Omental fat pad (tissue), 4 donors: ENCODE data around the gene TVP23B. TPM values are rescaled to one million over a fixed set of nuclear protein-coding genes. Genes with fewer than 3 reads are reported as not detected.
"Not testable (repeated sequence)": the region's sequence is repeated elsewhere in the genome, so short reads cannot be mapped to it uniquely, and the experiment has no call there.

Experiments
- ATAC-seq: fragments of 150-250 bp; one replicate; pipeline ENCODE4 v1.9.1; 2016; ENCODE audit warnings: mild to moderate bottlenecking, moderate library complexity; ENCODE audit not compliant: low FRiP score
- DNase-seq: peaks from one replicate; pipeline ENCODE4 v3.0.0-alpha.2; 2019; ENCODE audit warnings: low spot score
- total RNA-seq, 4 donors: library from RNA; depleted of rRNA; stranded (reverse); fragments of >200 nt; gene quantifications; one replicate each; pipeline ENCODE4 v1.1.0, GENCODE V29; 2016
- TF ChIP-seq, protein P1 (sequence below), 3 donors: fragments of 450-650 bp; IDR thresholded peaks; one replicate each; pipeline ENCODE4 v1.5.1; 2016 to 2017; ENCODE audit warnings: antibody characterized with exemption in 3 of 3, mild to moderate bottlenecking in 3 of 3, moderate library complexity in 2 of 3

Gene TVP23B
- total RNA-seq, 4 donors from 2014 or later: 28.4 to 42.2 (median 40.9) TPM

DNA sequence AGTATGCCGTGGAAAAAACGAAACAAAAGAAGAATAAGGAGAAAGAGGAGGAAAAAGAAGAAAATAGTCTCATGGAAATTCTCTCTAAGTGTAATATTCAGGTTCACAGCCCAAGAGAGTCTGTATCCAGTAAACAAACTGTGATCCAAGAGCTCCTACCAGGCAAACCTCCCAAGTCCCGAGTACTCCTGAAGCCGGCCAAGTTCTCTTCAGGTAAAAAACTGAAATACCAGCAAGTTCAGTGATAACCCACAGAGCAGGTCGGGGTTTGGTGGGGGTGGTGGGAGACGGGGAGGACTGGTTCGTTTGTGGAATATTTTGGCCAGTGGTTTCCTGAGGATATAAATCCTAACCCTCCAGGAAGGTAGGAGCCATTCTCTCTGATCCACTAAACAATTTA, 8.5 kb upstream of the TVP23B start:
- TF ChIP-seq, protein P1, sequence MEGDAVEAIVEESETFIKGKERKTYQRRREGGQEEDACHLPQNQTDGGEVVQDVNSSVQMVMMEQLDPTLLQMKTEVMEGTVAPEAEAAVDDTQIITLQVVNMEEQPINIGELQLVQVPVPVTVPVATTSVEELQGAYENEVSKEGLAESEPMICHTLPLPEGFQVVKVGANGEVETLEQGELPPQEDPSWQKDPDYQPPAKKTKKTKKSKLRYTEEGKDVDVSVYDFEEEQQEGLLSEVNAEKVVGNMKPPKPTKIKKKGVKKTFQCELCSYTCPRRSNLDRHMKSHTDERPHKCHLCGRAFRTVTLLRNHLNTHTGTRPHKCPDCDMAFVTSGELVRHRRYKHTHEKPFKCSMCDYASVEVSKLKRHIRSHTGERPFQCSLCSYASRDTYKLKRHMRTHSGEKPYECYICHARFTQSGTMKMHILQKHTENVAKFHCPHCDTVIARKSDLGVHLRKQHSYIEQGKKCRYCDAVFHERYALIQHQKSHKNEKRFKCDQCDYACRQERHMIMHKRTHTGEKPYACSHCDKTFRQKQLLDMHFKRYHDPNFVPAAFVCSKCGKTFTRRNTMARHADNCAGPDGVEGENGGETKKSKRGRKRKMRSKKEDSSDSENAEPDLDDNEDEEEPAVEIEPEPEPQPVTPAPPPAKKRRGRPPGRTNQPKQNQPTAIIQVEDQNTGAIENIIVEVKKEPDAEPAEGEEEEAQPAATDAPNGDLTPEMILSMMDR (IDR thresholded peaks at IDR 0.05): no peak
- ATAC-seq (no peak), DNase-seq (no peak)

DNA sequence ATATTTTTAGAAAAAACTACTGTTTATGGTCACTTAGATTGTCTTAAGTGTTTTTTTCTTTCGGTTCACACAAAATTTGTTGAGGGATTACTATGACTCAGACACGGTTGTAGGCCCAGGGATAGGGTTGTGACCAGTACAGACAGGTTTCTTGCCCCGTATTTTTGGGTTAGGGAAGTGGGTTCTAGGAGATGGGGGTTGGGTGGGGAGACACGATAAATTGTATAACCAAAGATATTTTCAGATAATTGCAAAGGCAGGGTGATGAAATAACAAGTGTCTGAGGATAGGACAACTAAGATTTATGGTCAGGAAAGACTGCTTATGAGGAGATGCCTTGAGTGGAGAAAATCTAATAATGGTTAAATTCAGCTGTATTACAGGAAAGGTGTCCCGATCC, 822 bp downstream of the TVP23B start:
- DNase-seq: not testable (repeated sequence)

DNA sequence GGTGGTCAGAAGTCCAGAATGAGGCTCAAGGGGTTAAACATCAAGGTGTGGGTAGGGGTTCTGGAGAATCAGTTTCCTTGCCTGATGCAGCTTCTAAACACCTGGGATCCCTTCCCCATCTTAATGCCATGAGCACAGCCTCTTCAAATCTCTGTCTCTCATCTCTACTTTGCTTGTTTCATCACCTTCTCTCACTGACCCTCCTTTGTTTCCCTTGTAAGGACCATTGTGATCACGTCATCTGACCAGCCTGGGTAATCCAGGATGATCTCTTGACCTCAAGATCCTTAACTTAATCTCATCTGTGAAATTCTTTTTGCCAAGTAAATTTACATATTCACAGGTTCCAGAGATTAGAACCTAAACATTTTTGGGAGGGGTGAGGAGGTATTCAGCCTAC, 5.0 kb downstream of the TVP23B start:
- DNase-seq: not testable (repeated sequence)

More for the DNA sequence above, 822 bp downstream of the TVP23B start:
- not testable (repeated sequence) for ATAC-seq

DNA sequence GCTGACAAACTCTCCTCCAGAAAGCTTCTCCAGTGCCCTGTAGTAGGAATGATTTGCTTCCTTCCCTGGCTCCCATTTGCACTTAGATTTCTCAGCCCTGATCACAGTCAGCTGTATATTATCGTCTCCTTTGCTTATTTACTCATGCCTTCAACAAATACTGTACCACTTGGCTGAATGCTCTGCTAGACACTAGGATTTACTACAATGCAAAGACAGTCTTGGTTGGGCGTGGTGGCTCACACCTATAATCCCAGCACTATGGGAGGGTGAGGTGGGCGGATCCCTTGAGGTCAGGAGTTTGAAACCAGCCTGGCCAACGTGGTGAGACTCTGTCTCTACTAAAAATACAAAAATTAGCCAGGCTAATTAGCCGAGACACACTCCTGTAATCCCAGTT, 5.9 kb downstream of the TVP23B start:
- DNase-seq, ATAC-seq: not testable (repeated sequence)

More for the DNA sequence above, 5.0 kb downstream of the TVP23B start:
- ATAC-seq: not testable (repeated sequence)

DNA sequence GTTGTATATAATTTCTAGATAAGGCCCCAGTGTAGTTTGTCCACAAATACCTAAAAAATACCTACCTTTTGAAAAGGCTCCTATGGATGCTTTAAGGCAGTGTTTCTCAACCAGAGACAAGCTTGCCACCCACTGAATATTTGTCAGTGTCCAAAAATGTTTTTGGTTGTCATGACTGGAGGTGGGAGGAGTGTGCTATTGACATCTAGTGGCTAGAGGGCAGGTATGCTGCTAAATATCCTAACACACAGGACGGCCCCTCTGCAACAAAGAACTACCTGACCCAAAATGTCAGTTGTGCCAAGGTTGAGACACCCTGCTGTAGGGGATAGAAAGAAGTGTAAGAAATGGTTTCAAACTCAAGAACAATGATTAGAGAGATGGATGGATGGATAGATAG, 10.4 kb downstream of the TVP23B start:
- ATAC-seq, DNase-seq: not testable (repeated sequence)

DNA sequence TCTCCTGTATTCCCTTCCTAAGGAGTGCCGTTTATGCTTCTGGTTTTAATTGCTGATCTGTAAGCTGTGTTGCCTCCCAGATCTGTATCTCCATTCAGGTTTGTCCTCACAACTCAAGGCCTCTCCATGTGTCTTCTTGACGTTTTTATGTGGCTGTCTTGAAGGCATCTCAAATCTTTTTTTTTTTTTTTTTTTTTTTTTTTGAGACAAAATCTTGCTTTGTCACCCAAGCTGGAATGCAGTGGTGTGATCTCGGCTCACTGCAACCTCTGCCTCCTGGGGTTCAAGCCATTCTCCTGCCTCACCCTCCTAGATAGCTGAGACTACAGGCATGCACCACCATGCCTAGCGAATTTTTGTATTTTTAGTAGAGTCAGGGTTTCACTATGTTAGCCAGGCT, 13.9 kb downstream of the TVP23B start:
- not testable (repeated sequence) for ATAC-seq, DNase-seq

DNA sequence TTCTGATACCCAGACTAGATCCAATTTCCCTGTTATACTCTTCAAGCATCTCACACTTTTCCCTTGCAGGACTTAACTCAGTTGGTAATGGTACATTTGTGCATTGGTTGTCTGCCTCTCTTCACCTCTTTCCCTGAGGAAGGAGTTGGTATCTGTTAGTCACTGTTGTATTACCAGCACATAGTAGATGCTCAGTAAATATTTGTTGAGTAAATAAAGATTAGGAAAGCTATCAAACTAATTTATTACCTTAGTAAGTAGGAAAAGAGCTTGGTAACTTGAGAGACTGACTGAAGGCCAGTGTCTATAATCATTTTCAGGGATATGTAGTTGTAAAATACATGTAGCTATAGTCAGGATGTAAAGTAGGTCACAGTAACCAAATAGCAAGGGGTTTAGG, 15.9 kb downstream of the TVP23B start:
- DNase-seq, ATAC-seq: not testable (repeated sequence)

DNA sequence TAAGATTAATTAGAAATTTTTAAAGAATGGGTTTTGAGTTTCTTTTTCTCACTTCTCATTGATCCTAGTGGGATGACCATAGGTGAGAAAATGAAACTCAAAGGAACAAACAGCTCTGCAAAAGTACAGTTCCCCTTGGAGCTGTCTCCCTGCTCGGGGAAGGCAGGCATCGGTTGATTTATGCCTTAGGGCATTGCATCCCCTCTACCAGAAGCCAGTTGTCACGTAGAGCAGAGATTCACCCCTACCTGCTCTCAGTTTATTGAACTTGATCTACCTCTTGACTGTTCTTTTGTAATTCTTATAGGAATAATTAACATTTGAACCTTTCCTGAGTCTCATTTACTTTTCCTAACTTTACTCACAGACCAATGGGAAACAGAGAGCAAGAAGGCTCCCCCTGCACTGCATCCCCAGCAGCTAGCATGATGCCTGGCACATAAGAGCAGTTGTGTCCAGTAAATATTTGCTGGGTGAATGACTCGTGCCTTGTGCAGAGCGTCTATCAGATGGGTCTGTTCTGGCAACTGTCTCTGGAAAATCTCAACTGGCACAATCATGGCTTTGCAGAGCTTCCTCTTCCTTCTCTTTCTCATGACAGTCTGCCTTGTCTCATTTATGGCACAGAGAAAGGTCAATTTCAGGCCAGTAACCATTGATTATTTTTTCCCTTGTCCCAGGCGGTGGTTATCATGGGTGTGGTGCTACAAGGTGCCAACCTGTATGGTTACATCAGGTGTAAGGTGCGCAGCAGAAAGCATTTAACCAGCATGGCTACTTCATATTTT, 22.7 kb downstream of the TVP23B start:
- DNase-seq, ATAC-seq: not testable (repeated sequence)

DNA sequence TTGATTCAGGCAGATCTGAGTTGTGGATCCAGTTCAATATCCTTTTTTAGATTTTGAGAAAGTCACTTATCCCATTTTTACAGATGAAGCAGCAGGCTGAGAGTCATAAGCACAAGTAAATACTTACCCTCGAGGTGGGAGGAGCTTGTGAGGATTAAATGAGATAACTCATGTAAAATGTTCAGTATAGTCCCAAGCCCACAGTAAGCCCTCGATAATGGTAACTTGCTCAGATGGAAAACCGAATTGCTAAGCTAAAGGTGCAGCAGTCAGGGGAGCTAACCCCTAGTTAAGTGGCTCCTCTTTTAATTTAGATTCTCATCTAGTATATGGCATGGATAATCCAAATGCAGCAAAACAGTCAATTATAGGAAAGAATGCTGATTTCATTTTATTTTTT, 34.9 kb downstream of the TVP23B start:
- ATAC-seq, DNase-seq: not testable (repeated sequence)

DNA sequence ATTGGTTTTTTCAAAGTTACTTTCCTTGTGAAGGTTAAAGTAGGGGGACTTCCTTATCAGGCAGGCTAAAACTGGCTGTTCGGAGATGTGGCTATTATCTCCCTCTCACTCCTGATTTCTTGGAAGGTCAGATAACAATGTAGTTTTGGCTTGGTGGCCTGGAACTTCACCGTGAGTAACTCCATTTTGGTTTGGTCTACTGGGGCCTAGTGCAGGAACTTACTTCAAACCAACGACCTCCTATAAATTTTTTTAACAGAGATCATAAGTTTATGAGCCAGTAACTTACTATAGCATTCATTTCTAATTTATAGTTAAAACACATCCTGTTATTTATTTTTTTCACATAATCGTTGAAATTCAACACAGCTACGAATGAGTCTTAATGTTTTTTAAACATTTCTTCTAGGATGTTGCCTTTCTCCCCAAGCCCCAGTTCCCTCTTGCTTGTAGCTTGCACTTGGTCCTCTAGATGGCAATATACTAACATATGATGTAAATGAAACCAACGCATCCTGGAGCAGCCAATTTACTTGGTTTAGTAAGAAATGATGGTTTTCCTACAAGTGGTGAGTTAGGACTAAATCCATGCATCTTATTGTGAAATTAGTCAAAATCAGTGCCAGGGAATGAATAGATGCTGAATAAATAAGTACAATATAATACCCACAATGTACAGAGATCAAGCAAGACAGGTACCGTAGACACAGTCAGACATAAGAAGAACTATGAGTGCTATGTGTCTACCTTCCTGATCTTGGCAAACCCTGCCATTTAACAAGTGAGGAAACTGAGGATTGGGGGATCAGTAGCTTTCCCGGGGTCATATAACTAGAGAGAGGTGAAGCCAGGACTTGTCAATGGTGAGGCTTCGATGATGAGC, 35.7 kb downstream of the TVP23B start:
- not testable (repeated sequence) for ATAC-seq, DNase-seq

DNA sequence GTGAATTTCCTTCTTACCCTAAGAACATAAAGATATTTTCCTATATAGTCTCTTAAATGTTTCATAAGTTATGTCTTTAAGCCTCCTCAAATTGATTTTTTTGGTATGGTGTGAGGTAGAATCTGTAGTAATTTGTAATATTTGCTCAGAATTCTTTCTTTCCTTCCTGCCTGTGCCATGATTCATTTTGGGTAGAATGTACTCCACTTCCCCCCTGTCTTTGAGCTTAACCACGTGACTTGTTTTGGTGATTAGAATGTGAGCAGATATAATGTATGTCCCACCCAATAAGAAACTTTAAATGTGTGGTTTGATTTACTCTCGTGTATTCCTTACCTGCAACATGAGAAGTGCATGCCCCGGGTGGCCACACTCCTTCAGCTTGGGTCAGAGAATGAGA, 40.4 kb downstream of the TVP23B start:
- ATAC-seq, DNase-seq: not testable (repeated sequence)

DNA sequence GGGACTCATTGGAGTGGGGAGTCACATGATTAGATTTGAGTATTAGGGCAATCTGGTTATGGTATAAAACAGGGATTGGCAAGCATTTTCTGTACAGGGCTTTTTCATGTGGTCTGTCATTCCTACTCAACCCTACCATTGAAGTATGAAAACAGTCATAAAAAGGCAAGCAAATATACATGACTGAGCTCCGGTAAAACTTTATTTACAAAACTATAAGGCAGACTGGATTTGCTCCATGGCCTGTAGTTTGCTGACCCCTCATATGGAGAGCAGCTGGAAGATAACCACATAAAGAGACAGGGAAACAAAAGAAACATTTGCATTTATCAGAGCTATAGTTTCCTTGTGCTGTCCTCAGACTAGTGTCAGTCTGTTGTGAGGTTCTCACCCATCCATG, 46.6 kb downstream of the TVP23B start:
- not testable (repeated sequence) for DNase-seq, ATAC-seq

DNA sequence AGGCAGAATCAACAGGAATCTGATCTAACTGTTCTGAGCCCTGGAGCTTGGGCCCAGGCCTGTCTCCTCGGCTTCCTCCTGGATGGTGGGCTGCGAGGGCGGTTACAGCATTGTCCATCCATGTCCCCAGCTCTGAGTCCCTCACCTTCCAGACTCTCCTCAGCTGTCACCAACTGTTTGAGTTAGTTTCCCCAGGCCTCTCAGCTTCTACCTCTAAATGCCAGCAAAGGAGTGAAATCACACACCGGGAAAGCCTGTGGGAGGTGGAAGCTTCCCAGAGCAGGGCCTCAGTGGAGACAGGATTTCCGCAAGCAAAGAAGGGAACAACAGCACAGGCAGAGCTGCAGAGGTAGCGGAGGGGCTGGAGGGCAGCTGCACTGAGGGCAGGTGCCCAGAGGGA, 67.5 kb downstream of the TVP23B start:
- TF ChIP-seq, protein P1 (IDR thresholded peaks at IDR 0.05): no peak
- ATAC-seq: no peak
- DNase-seq: no peak
